Sigmoid colon (tissue), 4 donors: ENCODE results near the gene GJB4.

ENCODE experiments used
- CTCF ChIP-seq, 4 experiments: fragments of 450-650 bp in 3 of 4; fragments of 200-600 bp in 1 of 4; IDR thresholded peaks; one replicate each; pipeline ENCODE4 v1.5.1; 2016 to 2019; ENCODE audit warnings: antibody characterized with exemption in 4 of 4, mild to moderate bottlenecking in 3 of 4, moderate library complexity in 2 of 4
- EP300 ChIP-seq, 4 donors: sonication (generic); formaldehyde crosslinking; IDR thresholded peaks; one replicate each; pipeline ENCODE4 v1.6.1; 2017; ENCODE audit warnings: antibody characterized with exemption in 4 of 4
- POLR2A ChIP-seq, 2 donors: fragments of 450-650 bp; IDR thresholded peaks; one replicate each; pipeline ENCODE4 v1.6.1; 2016; ENCODE audit warnings: antibody characterized with exemption in 2 of 2, mild to moderate bottlenecking in 2 of 2, moderate library complexity in 2 of 2

DNA sequence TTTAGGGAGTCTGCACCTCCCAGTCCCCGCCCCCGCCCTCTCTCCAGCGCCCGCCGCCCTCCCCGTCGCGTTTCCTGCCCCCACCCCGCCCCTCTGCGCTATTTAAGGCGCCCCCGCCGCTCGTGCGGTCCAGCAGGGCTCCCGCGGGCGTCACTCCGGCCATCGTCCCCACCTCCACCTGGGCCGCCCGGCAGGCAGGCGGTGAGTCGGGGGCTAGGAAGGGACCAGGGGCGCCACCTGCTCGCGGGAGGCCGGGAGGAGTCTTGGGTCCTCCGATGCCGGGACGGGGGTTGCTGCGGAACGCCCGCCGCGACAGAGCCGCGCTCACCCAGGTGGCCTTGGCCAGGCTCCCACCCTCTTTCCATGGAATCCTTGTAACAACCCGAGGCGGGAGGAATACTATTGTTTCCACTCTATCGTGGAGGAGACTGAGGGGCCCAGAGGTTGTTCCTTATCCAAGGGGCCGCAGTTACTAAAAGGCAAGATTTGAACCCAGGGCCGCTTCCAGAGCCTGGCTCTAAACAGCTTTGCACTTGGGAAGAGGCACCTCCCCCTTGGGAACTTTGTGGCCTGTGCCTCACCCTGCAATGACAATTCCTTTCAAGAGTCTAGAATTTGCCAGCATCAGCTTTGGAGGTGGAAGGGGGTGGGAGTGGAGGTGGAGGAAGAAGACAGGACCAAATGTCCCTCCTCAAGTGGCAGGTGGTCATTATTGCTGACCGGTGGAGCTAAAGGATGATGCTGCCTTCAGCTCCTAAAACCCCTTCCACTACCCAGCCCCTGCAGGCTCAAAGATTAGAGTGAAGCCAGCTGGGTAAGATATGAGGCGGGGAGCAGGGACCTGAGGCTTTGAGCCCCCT lies 33.6 kb downstream of the GJB4 start, which contains the start of gene GJA4:
- TF ChIP-seq POLR2A (IDR thresholded peaks at IDR 0.05) (no peak), CTCF (IDR thresholded peaks at IDR 0.05) (no peak), EP300 (IDR thresholded peaks at IDR 0.05) (no peak)
